HG03432 (cell line): ENCODE data around the gene INAFM2.
A peak's percentile ranks its signal among the peaks of the same experiment; 100 is the strongest.

Experiments used
- ATAC-seq: cut with Tn5 transposase; IDR thresholded peaks from one replicate; pipeline ENCODE4 v1.9.1; 2021; ENCODE audit warnings: mild to moderate bottlenecking, moderate library complexity; ENCODE audit not compliant: unreplicated experiment

The INAFM2 gene

DNA sequence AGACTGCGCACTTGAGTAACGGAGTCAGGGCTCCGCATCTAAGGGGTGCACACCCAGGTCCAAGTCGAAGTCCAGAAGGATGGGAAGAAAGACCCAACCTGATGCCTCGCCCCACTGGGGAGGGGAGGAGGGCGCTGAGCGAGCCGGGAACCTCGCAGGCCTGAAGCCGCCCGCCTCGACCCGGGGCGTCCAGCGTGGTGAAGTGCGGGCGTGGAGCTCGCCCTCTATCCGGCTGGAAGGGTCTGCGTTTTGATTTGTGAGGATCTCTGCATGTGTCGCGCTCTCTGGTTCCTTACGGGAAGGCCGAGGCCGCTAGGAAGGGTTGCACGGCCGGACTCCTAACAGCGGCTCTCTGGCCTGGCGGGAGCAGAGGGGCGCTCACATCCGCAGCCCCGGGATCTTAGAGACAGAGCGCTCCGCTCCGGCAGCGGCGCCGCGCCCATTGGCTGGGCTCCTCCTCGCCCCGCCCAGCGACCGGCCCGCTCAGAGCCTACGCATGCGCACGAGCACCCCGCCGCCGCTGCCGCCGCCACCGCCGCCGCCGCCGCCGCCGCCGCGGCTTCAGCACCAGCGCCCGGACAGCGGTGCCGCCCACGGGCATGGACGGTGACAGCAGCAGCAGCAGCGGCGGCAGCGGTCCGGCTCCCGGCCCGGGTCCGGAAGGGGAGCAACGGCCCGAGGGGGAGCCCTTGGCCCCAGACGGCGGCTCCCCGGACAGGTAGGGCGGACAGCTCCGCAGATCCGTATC is 34.4 kb downstream of the INAFM2 start, which contains the start of gene DISP2:
Gene DISP2 (plus strand): TSS at position 497 of the 748 bp plus-strand sequence. CDS start 103 bp downstream, at position 600.
- ATAC-seq, result peak; percentile 87

DNA sequence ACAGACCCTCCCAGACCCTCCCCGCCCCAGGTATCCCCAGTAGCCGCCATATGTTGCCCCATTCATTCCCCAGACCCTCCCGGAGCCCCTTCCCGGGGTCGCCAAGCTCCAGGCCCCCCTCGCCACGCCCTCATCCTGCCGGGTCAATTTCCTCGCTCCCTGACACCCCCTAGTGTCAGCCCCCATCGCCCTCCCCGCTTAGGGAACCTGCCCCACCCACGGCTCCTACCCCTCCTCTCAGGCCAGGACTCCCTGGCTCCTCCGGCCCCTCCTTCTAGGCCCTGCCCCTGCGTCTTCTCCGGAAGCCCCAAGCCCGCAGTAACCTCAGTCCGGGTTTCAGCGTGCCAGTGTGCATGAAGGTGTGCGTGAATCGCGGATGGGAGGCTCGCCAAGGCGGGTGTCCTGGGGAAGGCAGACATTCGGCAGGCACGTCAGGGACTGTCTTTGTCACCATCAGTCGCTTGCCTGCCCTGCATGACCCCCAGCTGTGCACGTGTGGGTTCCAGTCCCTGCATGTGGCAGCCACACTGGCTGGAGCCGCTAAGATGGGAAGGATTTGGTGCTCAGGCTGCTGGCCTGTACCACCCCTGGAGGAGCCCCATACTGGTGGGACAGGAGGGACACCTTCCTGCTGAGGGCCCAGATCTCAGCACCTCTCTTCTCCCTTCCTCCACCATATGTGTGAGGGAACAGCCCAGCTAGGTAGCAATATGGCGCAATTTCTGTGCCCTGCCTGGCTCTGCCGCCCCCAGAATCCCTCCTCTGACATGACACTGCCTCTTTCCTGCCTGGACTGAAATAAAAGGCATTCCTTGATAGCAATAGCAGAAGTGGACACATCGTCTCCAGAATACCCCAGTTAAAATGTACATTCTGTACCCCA is 35.2 kb downstream of the INAFM2 start:
- ATAC-seq, result peak; percentile 34

GRCh38 chr15:40360015-40360414 is 36.5 kb downstream of the INAFM2 start:
- ATAC-seq, result no peak

GRCh38 chr15:40361640-40362039 is 38.1 kb downstream of the INAFM2 start:
- no peak for ATAC-seq

- no peak for ATAC-seq
Measured at GRCh38 chr15:40363611-40364010, 40.1 kb downstream of the INAFM2 start.

DNA sequence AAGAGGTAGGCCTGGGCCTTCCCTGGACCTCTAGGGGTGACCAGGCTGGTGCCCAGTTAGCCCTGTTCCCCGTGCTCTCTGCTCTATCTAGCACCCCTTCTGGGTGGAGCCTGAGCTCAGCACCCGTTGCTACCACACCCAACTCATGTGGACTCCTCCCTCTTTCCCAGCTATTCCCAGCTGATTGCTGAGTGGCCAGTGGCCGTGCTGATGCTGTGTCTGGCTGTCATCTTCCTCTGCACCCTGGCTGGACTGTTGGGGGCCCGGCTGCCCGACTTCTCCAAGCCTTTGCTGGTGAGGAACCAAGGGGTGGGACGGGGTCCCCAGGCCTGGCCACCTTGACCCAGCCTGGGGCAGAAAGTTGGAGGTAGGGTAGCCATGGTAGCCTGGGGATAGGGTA is 40.8 kb downstream of the INAFM2 start:
- no peak for ATAC-seq

DNA sequence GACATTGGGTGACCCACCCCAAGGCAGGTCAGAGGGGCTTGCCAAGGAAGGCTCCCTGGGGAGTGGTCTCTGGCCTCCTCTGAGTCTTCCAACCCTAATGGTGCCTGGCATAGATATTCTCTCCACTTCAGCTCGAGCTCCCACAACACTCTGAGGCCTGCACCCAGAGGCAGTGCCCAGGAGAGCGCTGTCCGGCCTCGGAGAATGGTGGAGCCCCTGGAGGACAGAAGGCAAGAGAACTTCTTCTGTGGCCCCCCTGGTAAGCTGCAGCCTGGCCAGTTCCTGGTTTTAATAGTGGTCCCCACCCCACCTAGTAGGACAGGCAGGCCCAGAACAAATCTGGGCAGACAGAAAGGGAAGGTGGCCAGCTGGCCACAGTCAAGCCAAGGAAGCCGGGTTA is 41.5 kb downstream of the INAFM2 start:
- ATAC-seq, result no peak

DNA sequence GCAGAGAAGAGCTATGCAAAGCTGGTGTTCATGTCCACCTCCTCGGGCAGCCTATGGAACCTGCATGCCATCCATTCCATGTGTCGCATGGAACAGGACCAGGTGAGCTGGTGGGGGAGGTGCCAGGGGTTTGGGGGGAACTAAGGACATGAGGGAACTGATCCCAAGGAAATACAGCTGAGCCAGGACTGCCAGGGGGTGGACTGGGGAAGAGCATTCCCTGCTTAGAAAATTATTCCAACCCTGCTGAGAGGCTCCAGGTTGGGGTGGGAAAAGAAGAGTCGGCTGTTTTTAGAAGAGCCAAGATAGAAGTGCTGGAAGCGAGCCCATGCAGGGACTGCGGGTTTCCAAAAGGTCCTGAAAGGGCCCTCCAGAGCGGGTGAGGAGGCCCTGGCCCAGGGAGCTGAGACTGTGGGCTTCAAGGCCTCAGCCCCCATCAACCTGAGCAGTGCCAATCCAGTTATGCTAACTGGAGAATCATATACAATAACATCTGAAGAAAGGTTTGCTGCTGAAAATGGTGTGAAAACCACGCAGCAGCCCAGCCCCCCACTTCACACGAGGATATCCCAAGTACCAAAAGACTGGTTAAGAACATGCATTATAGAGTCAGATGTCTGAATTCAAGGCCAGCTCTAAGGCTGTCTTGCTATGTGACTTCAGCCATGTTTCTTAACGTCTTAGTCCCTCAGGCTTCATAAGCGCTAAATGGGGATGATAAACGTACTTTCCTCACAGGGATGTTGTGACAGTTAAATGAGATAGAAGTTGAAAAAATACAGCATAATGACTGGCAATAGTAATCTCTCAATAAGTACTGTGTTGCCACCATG is 42.3 kb downstream of the INAFM2 start:
- no peak for ATAC-seq

- ATAC-seq, result no peak
Measured at GRCh38 chr15:40366457-40367370, 43.2 kb downstream of the INAFM2 start.

DNA sequence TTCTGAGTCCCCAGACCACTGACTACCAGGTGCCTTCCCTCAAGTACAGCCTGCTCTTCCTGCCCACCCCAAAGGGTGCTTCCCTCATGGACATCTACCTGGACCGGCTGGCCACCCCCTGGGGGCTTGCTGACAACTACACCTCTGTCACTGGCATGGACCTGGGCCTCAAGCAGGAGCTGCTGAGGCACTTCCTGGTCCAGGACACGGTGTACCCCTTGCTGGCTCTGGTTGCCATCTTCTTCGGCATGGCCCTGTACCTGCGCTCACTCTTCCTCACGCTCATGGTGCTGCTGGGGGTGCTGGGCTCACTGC is 43.8 kb downstream of the INAFM2 start:
- ATAC-seq, result no peak

DNA sequence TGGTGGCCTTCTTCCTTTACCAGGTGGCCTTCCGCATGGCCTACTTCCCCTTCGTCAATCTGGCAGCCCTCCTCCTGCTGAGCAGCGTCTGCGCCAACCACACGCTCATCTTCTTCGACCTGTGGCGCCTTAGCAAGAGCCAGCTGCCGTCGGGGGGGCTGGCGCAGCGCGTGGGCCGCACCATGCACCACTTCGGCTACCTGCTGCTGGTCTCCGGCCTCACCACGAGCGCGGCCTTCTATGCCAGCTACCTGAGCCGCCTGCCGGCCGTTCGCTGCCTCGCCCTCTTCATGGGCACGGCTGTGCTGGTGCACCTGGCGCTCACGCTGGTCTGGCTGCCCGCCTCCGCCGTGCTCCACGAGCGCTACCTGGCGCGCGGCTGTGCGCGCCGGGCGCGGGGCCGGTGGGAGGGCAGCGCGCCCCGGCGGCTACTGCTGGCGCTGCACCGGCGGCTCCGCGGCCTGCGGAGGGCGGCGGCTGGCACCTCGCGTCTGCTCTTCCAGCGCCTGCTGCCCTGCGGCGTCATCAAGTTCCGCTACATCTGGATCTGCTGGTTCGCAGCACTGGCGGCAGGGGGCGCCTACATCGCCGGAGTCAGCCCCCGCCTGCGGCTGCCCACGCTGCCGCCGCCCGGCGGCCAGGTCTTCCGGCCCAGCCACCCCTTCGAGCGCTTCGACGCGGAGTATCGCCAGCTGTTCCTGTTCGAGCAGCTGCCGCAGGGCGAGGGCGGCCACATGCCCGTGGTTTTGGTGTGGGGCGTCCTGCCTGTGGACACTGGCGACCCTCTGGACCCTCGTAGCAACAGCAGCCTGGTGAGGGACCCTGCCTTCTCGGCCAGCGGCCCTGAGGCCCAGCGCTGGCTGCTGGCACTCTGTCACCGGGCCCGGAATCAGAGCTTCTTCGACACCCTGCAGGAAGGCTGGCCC is 44.5 kb downstream of the INAFM2 start:
- ATAC-seq, result peak; percentile 87

- ATAC-seq, result no peak
Measured at GRCh38 chr15:40368719-40369473, 45.4 kb downstream of the INAFM2 start.

DNA sequence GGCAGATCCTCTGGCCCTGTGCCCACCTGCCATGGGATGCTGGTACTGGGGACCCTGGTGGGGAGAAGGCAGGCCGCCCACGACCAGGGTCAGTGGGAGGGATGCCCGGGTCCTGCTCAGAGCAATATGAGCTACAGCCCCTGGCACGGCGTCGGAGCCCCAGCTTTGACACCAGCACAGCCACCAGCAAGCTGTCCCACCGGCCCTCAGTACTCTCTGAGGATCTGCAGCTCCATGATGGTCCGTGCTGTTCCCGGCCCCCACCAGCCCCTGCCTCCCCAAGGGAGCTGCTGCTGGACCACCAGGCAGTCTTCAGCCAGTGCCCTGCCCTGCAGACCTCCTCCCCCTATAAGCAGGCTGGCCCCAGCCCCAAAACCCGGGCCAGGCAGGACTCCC is 46.0 kb downstream of the INAFM2 start:
- ATAC-seq, result no peak

DNA sequence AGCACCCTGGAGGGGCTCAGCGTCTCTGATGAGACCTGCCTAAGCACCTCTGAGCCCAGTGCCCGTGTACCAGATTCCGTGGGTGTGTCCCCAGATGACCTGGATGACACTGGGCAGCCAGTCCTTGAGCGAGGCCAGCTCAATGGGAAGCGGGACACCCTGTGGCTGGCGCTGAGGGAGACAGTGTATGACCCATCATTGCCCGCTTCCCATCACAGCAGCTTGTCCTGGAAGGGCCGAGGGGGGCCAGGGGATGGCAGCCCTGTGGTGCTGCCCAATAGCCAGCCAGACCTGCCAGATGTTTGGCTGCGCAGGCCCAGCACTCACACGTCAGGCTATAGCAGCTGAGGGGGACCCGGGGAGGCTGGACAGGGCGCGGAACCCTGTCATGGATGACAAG is 46.5 kb downstream of the INAFM2 start:
- ATAC-seq, result no peak

DNA sequence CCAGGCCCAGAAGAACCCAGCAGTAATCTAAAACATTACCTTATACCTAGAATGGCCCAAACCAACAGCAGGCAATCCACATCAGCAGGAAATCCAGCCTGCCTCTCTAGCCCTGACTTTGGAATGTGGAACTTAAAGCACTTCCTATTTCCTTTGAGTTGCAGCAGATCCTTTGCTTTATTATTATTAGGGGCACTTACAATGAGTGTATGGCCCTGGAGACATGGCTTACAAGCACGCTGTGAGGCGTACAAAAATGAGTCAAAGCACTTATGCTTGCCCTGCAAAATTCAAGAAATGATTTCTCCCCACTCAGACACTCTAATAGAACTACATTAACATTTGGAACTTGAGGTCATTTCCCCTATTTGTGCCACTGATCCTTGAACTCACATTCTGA is 49.5 kb downstream of the INAFM2 start:
- ATAC-seq, result no peak
